ENCODE results near the gene SURF1. TPM values are rescaled to one million over a fixed set of nuclear protein-coding genes. Genes with fewer than 3 reads are reported as not detected.

SURF1 gene
- total RNA-seq, 2 donors from 2014 or later: 45.1 to 54.4 TPM

DNA sequence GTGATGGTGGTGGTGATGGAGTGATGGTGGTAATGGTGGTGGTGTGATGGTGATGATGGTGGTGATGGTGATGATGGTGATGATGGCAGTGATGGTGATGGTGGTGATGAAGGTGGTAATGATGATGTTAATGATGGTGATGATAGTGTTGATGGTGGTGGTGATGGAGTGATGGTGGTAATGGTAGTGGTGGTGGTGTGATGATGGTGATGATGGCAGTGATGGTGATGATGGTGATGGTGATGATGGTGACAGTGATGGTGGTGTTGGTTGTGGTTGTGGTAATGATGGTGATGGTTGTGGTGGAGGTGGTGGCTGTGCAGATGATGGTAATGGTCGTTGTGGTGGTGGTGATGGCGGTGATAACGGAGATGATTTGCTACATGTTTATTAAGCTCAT, 27.2 kb upstream of the SURF1 start:
- no peak for DNase-seq

DNA sequence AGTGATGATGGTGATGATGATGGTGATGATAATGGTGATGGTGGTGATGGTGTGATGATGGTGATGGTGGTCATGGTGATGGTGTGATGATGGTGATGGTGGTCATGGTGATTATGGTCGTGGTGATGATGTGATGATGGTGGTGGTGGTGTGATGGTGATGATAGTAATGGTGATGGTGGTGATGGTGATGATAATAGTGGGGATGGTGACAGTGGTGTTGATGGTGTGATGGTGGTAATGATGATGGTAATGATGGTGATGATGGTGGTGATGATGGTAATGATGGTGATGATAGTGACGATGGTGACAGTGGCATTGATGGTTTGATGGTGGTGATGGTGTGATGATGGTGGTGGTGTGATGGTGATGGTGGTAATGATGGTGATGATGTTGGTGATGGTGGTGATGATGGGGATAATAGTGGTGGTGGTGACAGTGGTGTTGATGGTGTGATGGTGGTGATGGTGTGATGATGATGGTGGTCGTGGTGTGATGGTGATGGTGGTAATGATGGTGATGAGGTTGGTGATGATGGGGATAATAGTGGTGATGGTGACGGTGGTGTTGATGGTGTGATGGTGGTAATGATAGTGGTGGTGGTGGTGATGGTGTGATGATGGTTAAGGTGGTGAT, 26.3 kb upstream of the SURF1 start:
- H3K9me3 Mint-ChIP-seq: peaks cover 2% of the 10 kb centered on the region
- no peak overlapping the region for H3K27ac Mint-ChIP-seq
- Histone ChIP-seq H3K4me1 (ENCODE audit: control insufficient read depth, insufficient read depth, low read length) (no peaks in the 10 kb centered on the region), H3K36me3 (ENCODE audit: control insufficient read depth, insufficient read depth, low read length) (no peaks in the 10 kb centered on the region), H3K9ac (ENCODE audit: extremely low read depth, low read length, poor library complexity, severe bottlenecking) (no peak overlapping the region), H3K27ac (ENCODE audit: low read depth, low read length) (no peak overlapping the region), H3K4me3 (ENCODE audit: low read length) (no peak overlapping the region), H3K27me3 (ENCODE audit: control insufficient read depth, insufficient read depth, low read length, poor library complexity, severe bottlenecking) (no peaks in the 10 kb centered on the region), H3K9me3 (ENCODE audit: control insufficient read depth, low read length) (no peaks in the 10 kb centered on the region)
- DNase-seq: no peak
- no peak overlapping the region for H3K4me3 Mint-ChIP-seq
- H3K36me3 Mint-ChIP-seq (ENCODE audit: low read depth): no peaks in the 10 kb centered on the region
- 88 to 93% methylated on average over 4 of the region's 4 CpGs for WGBS, 2 experiments (ENCODE audit: insufficient coverage in 1 of 2, insufficient read length in 1 of 2)
- TF ChIP-seq, protein P1, sequence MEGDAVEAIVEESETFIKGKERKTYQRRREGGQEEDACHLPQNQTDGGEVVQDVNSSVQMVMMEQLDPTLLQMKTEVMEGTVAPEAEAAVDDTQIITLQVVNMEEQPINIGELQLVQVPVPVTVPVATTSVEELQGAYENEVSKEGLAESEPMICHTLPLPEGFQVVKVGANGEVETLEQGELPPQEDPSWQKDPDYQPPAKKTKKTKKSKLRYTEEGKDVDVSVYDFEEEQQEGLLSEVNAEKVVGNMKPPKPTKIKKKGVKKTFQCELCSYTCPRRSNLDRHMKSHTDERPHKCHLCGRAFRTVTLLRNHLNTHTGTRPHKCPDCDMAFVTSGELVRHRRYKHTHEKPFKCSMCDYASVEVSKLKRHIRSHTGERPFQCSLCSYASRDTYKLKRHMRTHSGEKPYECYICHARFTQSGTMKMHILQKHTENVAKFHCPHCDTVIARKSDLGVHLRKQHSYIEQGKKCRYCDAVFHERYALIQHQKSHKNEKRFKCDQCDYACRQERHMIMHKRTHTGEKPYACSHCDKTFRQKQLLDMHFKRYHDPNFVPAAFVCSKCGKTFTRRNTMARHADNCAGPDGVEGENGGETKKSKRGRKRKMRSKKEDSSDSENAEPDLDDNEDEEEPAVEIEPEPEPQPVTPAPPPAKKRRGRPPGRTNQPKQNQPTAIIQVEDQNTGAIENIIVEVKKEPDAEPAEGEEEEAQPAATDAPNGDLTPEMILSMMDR (conservative IDR thresholded peaks at IDR 0.05): no peak
- no peaks in the 10 kb centered on the region for H3K4me1 Mint-ChIP-seq
- peaks cover 6% of the 10 kb centered on the region for H3K27me3 Mint-ChIP-seq (ENCODE audit: insufficient read depth)

More for the DNA sequence above, 27.2 kb upstream of the SURF1 start:
- Histone ChIP-seq H3K9me3 (ENCODE audit: control insufficient read depth, low read length) (no peaks in the 10 kb centered on the region), H3K36me3 (ENCODE audit: control insufficient read depth, insufficient read depth, low read length) (no peaks in the 10 kb centered on the region), H3K4me1 (ENCODE audit: control insufficient read depth, insufficient read depth, low read length) (no peaks in the 10 kb centered on the region), H3K9ac (ENCODE audit: extremely low read depth, low read length, poor library complexity, severe bottlenecking) (no peak overlapping the region), H3K27ac (ENCODE audit: low read depth, low read length) (no peak overlapping the region), H3K4me3 (ENCODE audit: low read length) (no peak overlapping the region), H3K27me3 (ENCODE audit: control insufficient read depth, insufficient read depth, low read length, poor library complexity, severe bottlenecking) (no peaks in the 10 kb centered on the region)
- Mint-ChIP-seq H3K9me3 (no peaks in the 10 kb centered on the region), H3K36me3 (ENCODE audit: low read depth) (no peaks in the 10 kb centered on the region), H3K27me3 (ENCODE audit: insufficient read depth) (peaks cover under 1% of the 10 kb centered on the region), H3K4me3 (no peak overlapping the region), H3K4me1 (no peaks in the 10 kb centered on the region), H3K27ac (no peak overlapping the region)
- 95% methylated on average over 3 of the region's 3 CpGs; no CpG with 5 or more reads in 1 of the 2 experiments for WGBS, 2 experiments (ENCODE audit: insufficient coverage in 1 of 2, insufficient read length in 1 of 2)
- TF ChIP-seq, protein P1 (conservative IDR thresholded peaks at IDR 0.05): no peak

DNA sequence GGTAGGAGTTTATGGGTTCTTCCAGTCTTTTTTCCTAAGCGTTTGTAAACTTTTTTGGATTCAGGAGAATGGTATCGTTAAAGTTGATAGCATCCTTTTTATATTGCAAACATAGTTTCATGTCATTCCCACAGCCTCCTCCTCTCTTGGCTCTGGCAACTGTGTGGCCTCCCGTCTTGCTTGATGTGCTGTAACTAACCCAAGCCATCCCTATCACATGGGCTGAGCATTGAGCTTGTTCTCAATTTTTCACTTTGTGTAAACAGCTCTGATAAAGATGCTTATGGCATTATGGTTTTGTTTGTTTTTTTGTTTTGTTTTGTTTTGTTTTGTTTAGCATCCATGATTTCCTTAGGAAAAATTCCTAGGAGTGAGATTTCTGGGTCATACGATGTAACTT, 24.4 kb upstream of the SURF1 start:
- Histone ChIP-seq H3K4me1 (ENCODE audit: control insufficient read depth, insufficient read depth, low read length) (no peaks in the 10 kb centered on the region), H3K9me3 (ENCODE audit: control insufficient read depth, low read length) (no peaks in the 10 kb centered on the region), H3K36me3 (ENCODE audit: control insufficient read depth, insufficient read depth, low read length) (no peaks in the 10 kb centered on the region), H3K27ac (ENCODE audit: low read depth, low read length) (no peak overlapping the region), H3K27me3 (ENCODE audit: control insufficient read depth, insufficient read depth, low read length, poor library complexity, severe bottlenecking) (no peaks in the 10 kb centered on the region), H3K4me3 (ENCODE audit: low read length) (no peak overlapping the region), H3K9ac (ENCODE audit: extremely low read depth, low read length, poor library complexity, severe bottlenecking) (no peak overlapping the region)
- H3K9me3 Mint-ChIP-seq: peaks cover 9% of the 10 kb centered on the region
- no peak overlapping the region for H3K27ac Mint-ChIP-seq
- TF ChIP-seq, protein P1 (conservative IDR thresholded peaks at IDR 0.05): no peak
- H3K4me3 Mint-ChIP-seq: no peak overlapping the region
- 93 to 100% methylated on average over 1 to 4 of the region's 4 CpGs for WGBS, 2 experiments (ENCODE audit: insufficient coverage in 1 of 2, insufficient read length in 1 of 2)
- no peak for DNase-seq
- peaks cover 11% of the 10 kb centered on the region for H3K27me3 Mint-ChIP-seq (ENCODE audit: insufficient read depth)
- H3K36me3 Mint-ChIP-seq (ENCODE audit: low read depth): no peaks in the 10 kb centered on the region
- no peaks in the 10 kb centered on the region for H3K4me1 Mint-ChIP-seq

All from endodermal cell (in vitro differentiated cells).